RWPE1 (cell line): ENCODE data around the gene MPIG6B.

Source experiments
- CTCF ChIA-PET: fragments of 350-600 bp; sonication (Branson Sonifier 250); formaldehyde crosslinking; extraction: SDS; loops from one replicate; lab custom pipeline; 2021; lab: Yijun Ruan, JAX
- POLR2A ChIA-PET: fragments of 400-600 bp; formaldehyde crosslinking; extraction: SDS; loops from one replicate; lab custom pipeline; 2020; ENCODE audit warnings: antibody characterized with exemption; ENCODE audit not compliant: low non-redundant PET; lab: Yijun Ruan, JAX
- DNase-seq: peaks from one replicate; pipeline ENCODE4 v3.0.0; 2012; ENCODE audit warnings: low spot score
- H3K27ac ChIP-seq: fragments of 450-650 bp; 2 replicates; pipeline ENCODE4 v1.5.1; 2017
- TF ChIP-seq, protein P1 (sequence below): fragments of 450-650 bp; conservative IDR thresholded peaks from 2 replicates; pipeline ENCODE4 v1.5.1; 2017; ENCODE audit warnings: low read depth, mild to moderate bottlenecking

Gene MPIG6B

DNA sequence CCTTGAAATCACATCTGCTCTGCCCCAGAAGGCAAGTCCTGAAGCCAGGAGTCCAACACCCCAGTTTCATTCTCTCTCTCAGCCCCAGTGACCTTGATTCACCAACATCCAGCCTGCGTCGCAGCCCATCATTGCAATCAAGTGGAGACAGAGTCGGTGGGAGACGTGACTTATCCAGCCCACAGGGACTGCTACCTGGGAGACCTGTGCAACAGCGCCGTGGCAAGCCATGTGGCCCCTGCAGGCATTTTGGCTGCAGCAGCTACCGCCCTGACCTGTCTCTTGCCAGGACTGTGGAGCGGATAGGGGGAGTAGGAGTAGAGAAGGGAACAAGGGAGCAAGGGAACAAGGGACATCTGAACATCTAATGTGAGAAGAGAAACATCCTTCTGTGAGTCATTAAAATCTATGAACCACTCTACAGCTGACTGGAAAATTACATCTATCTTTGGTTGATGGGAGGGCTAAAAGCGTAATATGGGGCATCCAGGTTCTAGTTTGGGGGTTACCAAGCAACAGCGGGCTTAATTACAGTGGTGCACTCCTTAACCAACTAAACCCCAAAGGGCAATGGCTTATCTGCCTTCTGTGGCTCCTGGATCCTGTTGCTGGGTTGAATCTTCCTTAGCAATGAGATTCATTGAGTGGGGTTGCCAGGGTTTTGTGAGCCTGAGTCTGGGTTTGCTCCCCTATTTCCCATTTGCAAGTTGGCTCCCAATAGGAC lies 5.5 kb upstream of the MPIG6B start:
- CTCF ChIA-PET = interaction anchor here (0.6 kb wide), 4 partner anchors 12 to 219 kb away, joined by 3 to 4 read pairs (median 3); no protein-coding TSS in a partner anchor

GRCh38 chr6:31718265-31718664 lies 4.9 kb upstream of the MPIG6B start:
- TF ChIP-seq, protein P1, sequence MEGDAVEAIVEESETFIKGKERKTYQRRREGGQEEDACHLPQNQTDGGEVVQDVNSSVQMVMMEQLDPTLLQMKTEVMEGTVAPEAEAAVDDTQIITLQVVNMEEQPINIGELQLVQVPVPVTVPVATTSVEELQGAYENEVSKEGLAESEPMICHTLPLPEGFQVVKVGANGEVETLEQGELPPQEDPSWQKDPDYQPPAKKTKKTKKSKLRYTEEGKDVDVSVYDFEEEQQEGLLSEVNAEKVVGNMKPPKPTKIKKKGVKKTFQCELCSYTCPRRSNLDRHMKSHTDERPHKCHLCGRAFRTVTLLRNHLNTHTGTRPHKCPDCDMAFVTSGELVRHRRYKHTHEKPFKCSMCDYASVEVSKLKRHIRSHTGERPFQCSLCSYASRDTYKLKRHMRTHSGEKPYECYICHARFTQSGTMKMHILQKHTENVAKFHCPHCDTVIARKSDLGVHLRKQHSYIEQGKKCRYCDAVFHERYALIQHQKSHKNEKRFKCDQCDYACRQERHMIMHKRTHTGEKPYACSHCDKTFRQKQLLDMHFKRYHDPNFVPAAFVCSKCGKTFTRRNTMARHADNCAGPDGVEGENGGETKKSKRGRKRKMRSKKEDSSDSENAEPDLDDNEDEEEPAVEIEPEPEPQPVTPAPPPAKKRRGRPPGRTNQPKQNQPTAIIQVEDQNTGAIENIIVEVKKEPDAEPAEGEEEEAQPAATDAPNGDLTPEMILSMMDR = no peak
- ChIA-PET CTCF (no interaction called here), POLR2A (no interaction called here)
- H3K27ac ChIP-seq = no peak overlapping the region
- DNase-seq = peak; percentile 95

More for the DNA sequence above, 5.5 kb upstream of the MPIG6B start:
- no peak overlapping the region for H3K27ac ChIP-seq
- POLR2A ChIA-PET = no interaction called here
- TF ChIP-seq, protein P1 = 0 out of 2 replicates have a peak, but pooled peaks have one; percentile 15
- no peak for DNase-seq

- ChIA-PET POLR2A (no interaction called here), CTCF (no interaction called here)
- DNase-seq = no peak
- TF ChIP-seq, protein P1 = no peak
- H3K27ac ChIP-seq = no peak overlapping the region
Measured at GRCh38 chr6:31719001-31719400, 4.2 kb upstream of the MPIG6B start.

DNA sequence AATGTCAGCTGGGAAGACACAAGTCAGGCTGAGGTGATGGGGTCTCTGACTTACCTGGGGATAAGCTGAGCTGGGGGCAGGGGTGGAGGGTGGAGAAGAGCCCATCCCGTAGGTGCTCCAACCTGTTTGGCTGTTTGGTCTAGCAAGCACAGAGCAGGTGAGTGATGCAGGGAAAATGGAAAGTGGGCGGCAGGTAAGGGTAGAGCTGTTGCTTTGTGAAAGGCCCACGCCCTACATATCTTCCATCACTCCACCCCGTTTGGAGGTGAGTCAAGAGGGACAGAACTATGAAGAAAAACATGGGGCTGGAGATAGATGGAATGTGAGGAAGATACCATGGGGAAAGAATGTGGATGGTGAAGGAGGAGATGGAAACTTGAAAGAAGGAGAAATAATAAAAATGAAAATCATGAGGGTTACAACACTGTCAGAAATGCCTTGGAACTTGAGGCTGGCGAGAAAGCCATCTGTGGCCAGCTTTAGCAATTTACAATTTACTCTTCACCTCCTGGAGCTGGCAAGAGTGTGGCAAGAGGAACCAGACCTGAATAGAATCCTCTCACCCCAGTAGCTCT lies 2.9 kb upstream of the MPIG6B start:
- TF ChIP-seq, protein P1 = no peak
- DNase-seq = peak; percentile 63
- no peak overlapping the region for H3K27ac ChIP-seq
- ChIA-PET CTCF (interaction anchor here (0.5 kb wide), 1 partner anchor 21 kb away, joined by 4 read pairs; no protein-coding TSS in a partner anchor), POLR2A (no interaction called here)

- no peak within 1 kb of the TSS for H3K27ac ChIP-seq
- ChIA-PET POLR2A (no interaction called here), CTCF (interaction anchor here (0.9 to 1.5 kb wide), 3 partner anchors 9 to 48 kb away, joined by 3 to 5 read pairs (median 3); no protein-coding TSS in a partner anchor)
- TF ChIP-seq, protein P1 = no peak
- DNase-seq = no peak
Measured at GRCh38 chr6:31721351-31722020, 1.7 kb upstream of the MPIG6B start, which contains the start of gene LY6G6C. Gene LY6G6C (minus strand): TSS chr6:31721746. CDS start chr6:31721679, 67 bp downstream.

GRCh38 chr6:31722173-31722572 lies 1.0 kb upstream of the MPIG6B start:
- ChIA-PET POLR2A (no interaction called here), CTCF (interaction anchor here (0.9 to 1.5 kb wide), 3 partner anchors 10 to 48 kb away, joined by 3 to 5 read pairs (median 3); no protein-coding TSS in a partner anchor)
- DNase-seq = no peak
- TF ChIP-seq, protein P1 = no peak
- no peak overlapping the region for H3K27ac ChIP-seq
